IPS-11a (cell line): ENCODE measurements around the gene PRMT3.
A peak's percentile ranks its signal among the peaks of the same experiment; 100 is the strongest.
"Not testable (repeated sequence)": the region's sequence is repeated elsewhere in the genome, so short reads cannot be mapped to it uniquely, and the experiment has no call there.

Experiments
- H3K4me3 ChIP-seq: one replicate; pipeline ENCODE4 v1.5.1; 2013; ENCODE audit warnings: low read depth, low read length, control low read depth

The PRMT3 gene

GRCh38 chr11:20387261-20388095 is at the start of gene PRMT3:
Gene PRMT3 (plus strand): TSS chr11:20387716. CDS start chr11:20387747, 31 bp downstream.
- H3K4me3 ChIP-seq = peak within 1 kb of the TSS; percentile 91

GRCh38 chr11:20342347-20343141 is 45.0 kb upstream of the PRMT3 start:
- no peak overlapping the region for H3K4me3 ChIP-seq

GRCh38 chr11:20351136-20351535 is 36.4 kb upstream of the PRMT3 start:
- H3K4me3 ChIP-seq = no peak overlapping the region

- H3K4me3 ChIP-seq = no peak overlapping the region
Observed at GRCh38 chr11:20351751-20352262, 35.7 kb upstream of the PRMT3 start.

- no peak overlapping the region for H3K4me3 ChIP-seq
Observed at GRCh38 chr11:20353829-20354434, 33.6 kb upstream of the PRMT3 start.

GRCh38 chr11:20355221-20356219 is 32.0 kb upstream of the PRMT3 start:
- no peak overlapping the region for H3K4me3 ChIP-seq

- no peak overlapping the region for H3K4me3 ChIP-seq
Observed at GRCh38 chr11:20357150-20357549, 30.4 kb upstream of the PRMT3 start.

GRCh38 chr11:20360650-20361049 is 26.9 kb upstream of the PRMT3 start:
- H3K4me3 ChIP-seq = no peak overlapping the region

- no peak overlapping the region for H3K4me3 ChIP-seq
Observed at GRCh38 chr11:20362481-20362880, 25.0 kb upstream of the PRMT3 start.

GRCh38 chr11:20363149-20363499 is 24.4 kb upstream of the PRMT3 start:
- H3K4me3 ChIP-seq = no peak overlapping the region

- H3K4me3 ChIP-seq = peak within 1 kb of the TSS; percentile 37
Observed at GRCh38 chr11:20363500-20364340, 23.8 kb upstream of the PRMT3 start, which contains the start of gene HTATIP2. Gene HTATIP2 (plus strand): TSS chr11:20363714. CDS start chr11:20364238, 524 bp downstream.

GRCh38 chr11:20364341-20364792 is 23.1 kb upstream of the PRMT3 start:
- H3K4me3 ChIP-seq = no peak overlapping the region

GRCh38 chr11:20365465-20365864 is 22.1 kb upstream of the PRMT3 start:
- not testable (repeated sequence) for H3K4me3 ChIP-seq

- no peak overlapping the region for H3K4me3 ChIP-seq
Observed at GRCh38 chr11:20367313-20367948, 20.1 kb upstream of the PRMT3 start.

- no peak overlapping the region for H3K4me3 ChIP-seq
Observed at GRCh38 chr11:20368438-20368837, 19.1 kb upstream of the PRMT3 start.

- no peak overlapping the region for H3K4me3 ChIP-seq
Observed at GRCh38 chr11:20369826-20370225, 17.7 kb upstream of the PRMT3 start.

GRCh38 chr11:20372081-20372626 is 15.4 kb upstream of the PRMT3 start:
- no peak overlapping the region for H3K4me3 ChIP-seq

- no peak overlapping the region for H3K4me3 ChIP-seq
Observed at GRCh38 chr11:20373147-20373546, 14.4 kb upstream of the PRMT3 start.
